Fibroblast of skin of back (primary cell): ENCODE data around the gene FBXO41. TPM values are rescaled to one million over a fixed set of nuclear protein-coding genes. Genes with fewer than 3 reads are reported as not detected.
A peak's percentile ranks its signal among the peaks of the same experiment; 100 is the strongest.

ENCODE experiments used
- DNase-seq: peaks from one replicate; pipeline ENCODE4 v3.0.0-alpha.2; 2013
- polyA plus RNA-seq, 2 experiments: library from polyadenylated mRNA; unstranded; fragments of 120-200 nt; gene quantifications; one replicate each; pipeline ENCODE4 v1.2.1, GENCODE V29; 2013; ENCODE audit not compliant: insufficient read length in 2 of 2

FBXO41 gene, protein sequence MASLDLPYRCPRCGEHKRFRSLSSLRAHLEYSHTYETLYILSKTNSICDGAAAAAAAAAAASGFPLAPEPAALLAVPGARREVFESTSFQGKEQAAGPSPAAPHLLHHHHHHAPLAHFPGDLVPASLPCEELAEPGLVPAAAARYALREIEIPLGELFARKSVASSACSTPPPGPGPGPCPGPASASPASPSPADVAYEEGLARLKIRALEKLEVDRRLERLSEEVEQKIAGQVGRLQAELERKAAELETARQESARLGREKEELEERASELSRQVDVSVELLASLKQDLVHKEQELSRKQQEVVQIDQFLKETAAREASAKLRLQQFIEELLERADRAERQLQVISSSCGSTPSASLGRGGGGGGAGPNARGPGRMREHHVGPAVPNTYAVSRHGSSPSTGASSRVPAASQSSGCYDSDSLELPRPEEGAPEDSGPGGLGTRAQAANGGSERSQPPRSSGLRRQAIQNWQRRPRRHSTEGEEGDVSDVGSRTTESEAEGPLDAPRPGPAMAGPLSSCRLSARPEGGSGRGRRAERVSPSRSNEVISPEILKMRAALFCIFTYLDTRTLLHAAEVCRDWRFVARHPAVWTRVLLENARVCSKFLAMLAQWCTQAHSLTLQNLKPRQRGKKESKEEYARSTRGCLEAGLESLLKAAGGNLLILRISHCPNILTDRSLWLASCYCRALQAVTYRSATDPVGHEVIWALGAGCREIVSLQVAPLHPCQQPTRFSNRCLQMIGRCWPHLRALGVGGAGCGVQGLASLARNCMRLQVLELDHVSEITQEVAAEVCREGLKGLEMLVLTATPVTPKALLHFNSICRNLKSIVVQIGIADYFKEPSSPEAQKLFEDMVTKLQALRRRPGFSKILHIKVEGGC
- polyA plus RNA-seq (2013, experiment 1 of 2; ENCODE audit: insufficient read length): 1.3 TPM
- polyA plus RNA-seq (2013, experiment 2 of 2; ENCODE audit: insufficient read length): 1.3 TPM

DNA sequence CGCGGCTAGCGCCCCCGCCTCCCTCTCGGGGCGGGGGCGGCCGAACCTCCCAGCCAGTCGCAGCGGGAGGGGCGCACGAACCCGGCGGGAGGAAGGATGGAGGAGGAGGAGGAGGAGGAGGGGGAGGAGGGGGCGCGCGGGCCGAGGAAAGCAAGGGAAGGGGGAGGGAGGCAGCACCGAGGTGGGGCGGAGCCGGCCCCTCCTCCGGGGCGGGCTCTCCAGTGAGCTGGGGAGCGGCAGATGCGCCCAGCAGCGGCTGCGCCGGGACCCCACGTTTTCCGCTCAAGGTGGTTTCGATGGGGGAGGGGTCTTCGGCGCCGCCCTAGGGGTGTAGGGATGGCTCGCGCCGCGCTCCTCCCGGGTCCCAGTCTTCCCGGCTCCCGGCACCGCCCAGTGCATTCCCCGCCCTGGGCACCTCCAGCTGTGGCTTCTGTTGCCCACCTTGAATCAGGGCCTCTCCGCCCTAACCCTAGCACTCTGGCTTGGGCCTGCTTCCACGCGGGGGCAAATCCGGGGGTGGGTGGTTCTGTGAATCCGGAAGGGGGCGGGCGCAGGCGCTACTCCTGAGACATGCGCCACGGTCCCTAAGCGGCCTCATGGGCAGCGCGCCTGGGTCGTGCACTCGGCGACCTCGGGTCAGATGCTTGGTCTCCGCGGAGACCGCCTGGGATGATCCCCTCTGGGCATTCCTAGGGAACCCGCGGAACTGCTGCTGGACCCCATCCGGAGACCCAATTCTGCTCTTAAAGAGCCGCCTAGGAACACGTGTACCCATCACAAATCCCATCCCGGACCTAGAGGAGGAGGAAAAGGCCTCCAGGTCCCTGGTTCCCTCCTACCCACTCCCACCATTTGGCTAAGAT lies at the start of gene FBXO41:
FBXO41 (minus strand) TSS at position 183 of the 863 bp plus-strand sequence. CDS start 14,848 bp downstream, outside the sequence.
- DNase-seq: no peak

DNA sequence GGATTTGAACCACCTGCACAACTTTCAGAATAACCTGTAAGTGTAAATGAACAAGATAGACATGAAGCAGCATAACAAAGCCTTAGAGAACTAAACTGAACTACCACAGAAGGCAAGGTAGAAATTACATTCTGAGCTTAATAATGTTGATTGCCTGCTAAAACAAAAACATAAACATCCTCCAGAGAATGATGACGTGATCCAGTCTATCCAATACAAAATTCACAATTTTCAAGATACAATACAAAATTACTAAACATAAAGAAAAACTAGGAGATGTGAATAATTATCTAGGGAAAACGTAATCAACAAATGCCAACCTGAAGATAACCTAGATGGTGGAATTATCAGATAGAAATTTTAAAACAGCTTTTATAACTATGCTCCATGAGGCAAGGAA lies 49.8 kb upstream of the FBXO41 start:
- no peak for DNase-seq

DNA sequence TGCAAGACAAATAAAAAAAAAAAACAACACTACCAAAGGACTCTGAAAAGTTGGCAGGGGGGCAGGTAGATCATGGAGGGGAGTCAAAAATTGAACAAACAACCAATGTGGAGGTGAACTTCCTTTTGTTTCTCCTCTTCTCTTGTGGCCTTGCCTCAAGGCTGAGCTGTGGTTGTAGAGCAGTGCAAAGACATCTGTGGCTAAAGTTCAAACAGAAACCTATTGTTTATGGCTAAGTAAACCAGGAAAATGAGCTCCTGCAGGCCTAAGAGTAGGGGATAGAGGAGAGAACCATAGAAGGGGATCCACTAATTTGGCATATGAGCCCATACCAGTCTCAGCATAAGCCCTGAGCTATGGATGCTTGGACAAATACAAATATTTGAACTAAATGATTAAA lies 49.3 kb upstream of the FBXO41 start:
- DNase-seq: no peak

DNA sequence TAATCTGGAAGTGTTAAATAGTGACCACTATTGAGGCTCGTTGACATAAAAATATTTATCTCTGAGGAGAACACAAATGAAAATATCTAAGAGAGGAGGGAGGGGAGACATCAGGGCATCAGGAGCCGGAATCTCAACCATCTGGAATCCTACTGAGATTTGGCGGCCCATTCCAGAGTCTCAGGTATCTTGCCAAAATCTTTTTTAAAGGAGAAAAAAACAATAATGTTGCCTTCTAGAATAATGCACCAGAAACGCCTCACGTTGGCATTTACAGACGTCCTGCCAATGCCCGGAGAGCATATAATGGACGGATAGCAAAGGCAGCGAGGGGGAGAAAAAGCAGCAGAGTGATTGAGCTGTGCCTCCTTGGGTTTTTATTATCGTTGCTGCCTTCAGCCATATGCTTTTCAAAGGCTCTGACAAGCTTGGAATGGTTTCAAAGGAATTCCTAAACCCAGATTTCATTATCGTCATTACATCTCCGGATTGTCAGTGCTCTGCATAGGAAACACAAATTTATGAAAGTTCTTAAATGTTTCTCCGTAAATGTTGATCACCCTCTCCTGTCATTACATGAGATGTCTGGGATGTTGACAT lies 39.9 kb upstream of the FBXO41 start:
- no peak for DNase-seq

DNA sequence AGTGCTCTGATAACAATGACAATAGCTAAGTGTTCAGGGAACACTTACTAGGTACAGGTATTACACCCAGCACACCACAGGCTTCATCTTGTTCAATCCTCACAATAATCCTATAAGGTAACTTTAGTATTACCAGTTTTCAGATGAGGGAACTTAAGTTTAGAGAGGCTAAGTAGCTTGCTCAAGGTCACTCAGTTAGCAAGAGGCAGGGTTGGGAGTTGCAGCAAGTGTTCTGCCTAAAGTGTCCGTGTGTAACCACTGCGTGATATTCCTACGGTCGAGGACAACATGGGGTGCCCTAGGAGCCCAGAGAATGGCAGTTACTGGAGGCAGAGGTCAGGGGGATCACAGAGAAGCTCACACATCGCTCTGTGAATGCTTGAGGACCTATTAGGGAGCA lies 39.3 kb upstream of the FBXO41 start:
- DNase-seq: no peak

DNA sequence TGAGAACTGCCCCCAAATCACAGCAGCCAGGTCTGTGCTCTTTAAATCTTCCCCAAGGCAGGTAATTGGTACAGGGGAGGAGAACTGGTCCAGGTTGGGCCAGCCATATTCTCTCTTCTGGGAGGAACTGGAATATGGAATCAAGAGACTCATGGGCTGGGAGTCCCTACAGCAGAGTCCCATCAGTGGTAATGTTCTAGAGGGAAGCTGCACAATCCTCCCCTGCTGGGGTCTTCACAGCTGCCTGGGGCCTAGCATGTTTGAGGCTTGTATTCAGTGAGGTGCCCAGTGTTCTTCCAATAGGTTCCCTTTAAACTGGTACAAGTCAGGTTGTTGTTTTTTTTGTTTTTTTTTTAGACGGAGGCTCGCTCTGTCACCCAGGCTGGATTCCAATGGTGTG lies 30.2 kb upstream of the FBXO41 start:
- DNase-seq: no peak

DNA sequence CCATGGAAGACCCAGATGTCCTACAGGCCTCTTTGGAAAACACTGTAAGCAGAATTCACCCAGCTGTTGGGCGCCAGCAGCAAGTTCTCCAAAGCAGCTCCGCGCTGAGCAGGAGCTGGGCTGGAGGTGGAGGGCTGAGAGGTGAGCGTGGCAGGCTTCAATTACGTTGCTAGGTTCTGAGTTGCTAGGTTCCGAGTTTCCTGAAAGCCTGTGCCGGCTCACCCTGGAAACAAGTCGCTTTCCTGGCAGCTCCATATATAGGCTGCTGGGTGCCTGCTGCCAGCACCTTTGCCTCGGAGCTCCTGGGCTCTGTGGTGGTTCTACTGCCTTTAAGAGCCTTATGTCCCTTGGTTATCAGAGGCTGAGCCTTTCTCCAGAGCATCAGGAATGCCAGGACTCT lies 23.4 kb upstream of the FBXO41 start:
- DNase-seq: no peak

DNA sequence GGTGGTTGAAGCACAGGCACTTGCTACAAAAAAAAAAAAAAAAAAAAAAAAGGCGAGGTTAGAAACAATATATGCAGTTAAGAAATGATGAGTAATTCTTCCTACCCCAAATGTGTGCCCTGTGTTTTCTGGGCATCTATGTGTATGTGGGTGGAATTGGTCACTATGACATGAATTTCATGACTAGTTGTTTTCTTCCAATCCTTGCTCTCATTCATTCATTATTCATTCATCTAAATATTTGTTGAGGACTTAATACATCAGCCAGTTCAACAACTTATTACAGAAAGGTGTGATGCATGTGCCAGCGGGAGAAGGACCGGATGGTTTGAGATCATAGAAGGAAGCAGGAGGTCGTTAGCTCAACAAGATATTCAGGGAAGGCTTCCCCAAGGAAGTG lies 17.4 kb upstream of the FBXO41 start:
- no peak for DNase-seq

DNA sequence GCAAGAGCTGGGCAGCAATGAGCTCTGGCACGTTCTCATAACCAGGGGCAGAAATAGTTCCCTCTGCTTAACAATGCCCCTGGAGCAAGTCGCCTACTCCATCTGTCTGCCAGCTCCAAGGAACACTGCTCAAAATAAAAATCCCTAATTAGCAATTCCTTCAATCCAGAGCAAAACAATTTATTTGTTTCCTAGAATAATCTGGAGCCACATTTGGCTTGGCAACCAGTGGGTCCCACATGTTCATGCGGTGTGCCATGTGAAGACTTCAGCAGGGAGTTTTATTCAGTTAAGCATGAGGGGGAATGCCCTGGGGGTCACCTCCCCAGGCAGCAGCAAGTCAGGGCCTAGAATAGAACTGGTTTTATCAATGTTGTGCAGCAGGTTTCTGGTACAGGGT lies 16.6 kb upstream of the FBXO41 start:
- no peak for DNase-seq

DNA sequence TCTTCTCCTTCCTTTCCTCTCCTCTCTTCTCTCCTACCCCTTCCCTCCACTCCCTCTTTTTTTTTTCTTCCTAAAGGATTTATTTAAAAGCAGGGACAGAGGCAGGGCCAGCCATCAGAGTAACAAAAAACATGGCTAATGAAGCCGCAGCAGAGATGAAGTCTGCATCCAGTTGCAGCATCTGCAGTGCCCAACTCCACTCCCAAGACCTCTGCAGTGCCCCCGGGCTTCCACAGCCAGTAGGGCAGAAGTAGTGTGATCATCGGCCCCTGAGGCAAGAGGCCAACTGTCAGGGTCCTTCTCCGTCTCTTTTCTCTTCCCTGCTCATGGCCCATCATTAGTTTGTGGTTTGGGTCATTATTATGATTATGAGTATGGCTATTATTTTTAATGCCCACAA lies 13.3 kb upstream of the FBXO41 start:
- no peak for DNase-seq

DNA sequence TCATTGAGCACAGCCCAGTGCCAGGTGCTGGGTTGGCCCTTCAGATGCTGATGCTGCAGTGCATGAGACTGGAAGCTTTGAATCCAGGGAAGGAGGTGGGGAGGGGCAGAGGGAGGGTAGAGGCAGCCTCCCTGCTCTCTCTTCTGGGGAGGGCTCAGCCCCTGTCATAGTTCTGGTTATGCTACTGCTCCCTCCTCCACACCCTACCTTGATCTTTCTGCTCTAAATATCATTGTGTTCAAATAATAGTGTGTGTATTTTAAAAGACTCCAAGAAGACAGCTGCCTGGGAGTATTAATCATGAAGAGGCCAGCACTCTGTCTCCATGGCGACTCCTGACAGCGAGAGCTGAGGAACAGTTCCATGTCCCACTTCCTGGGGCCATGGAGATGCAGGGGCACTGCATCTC lies 12.9 kb upstream of the FBXO41 start:
- DNase-seq: peak; percentile 36

DNA sequence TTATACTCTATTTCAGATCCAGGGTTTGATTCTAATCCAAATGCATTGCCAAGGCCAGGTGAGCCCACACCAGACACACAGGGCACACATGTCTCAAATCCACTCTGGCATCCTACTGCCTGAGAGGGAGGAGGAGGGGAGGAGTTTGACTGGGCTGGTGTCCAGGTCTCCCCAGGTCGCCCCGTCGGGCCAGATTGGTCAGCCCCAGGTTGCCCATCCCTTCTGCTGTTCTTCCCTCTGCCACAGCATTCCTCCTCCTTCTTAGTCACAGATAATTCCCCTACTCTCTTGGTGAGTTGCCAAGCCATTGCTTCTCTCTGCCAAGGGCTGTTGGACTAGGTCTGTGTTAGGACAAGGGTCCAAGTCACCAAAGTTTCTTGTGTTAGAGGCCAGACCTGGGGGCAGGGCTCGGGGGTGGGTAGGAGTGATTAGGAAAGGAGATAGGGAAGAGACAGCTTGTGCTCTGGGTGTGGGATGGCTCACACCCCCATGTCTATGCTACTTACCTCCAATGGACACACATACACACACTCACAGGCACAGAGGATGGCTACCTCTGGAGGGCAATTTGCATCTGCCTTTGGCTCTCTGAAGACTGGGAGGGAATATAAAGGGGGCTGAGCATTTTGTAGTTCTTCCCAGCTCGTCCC lies 11.6 kb upstream of the FBXO41 start:
- DNase-seq: peak; percentile 8

DNA sequence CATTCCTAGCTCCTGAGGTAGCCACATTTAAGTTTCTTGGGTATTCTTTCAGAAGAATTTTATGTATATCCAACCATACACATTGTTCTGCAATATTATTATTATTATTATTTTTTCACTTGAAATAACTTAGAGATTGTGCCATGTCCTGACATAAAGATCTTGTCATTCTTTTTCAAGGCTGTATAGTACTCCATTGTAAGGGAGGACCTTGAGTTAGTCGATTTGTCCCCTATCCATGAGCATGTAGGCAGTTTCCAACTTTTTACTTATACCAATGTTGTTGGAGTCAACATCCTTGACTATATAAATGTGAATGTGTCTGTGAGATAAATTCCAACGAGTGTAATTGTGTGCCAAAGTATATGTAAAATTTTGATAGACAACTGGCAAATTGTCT lies 10.0 kb upstream of the FBXO41 start:
- no peak for DNase-seq

DNA sequence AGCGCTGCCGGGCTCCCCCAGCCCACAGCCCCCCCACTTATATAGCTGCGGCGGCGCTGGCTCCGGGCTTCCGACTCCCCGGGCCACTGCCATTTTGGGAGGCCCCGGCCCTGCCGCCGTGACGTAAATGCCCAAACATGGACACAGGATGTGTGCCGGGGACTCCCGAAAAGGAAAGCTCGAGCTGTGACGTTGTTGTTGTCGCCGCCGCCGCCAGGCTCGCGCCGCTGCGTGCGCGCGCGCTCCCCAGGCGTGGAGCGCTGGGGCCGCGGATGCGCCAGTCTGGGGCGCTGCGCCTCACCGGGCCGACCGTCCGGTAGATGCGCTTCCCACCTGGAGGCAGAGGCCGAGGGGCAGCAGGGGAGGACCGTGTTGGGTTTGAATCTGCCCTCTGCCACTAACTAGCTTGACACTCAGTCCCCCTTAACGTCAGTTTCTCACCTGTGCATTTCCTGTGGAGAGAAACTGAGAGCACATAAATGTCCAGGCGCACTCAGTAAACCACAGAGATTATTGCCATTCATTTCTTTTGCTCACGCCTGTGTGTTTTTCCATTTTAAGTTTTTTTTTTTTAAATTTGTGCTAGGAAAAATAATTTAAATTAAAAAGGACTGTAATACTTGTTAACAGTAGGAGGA lies 9.4 kb upstream of the FBXO41 start, which contains the start of gene EGR4:
EGR4 (minus strand) TSS at position 15 of the 638 bp plus-strand sequence. CDS start 231 bp downstream, outside the sequence.
- DNase-seq: peak; percentile 69

DNA sequence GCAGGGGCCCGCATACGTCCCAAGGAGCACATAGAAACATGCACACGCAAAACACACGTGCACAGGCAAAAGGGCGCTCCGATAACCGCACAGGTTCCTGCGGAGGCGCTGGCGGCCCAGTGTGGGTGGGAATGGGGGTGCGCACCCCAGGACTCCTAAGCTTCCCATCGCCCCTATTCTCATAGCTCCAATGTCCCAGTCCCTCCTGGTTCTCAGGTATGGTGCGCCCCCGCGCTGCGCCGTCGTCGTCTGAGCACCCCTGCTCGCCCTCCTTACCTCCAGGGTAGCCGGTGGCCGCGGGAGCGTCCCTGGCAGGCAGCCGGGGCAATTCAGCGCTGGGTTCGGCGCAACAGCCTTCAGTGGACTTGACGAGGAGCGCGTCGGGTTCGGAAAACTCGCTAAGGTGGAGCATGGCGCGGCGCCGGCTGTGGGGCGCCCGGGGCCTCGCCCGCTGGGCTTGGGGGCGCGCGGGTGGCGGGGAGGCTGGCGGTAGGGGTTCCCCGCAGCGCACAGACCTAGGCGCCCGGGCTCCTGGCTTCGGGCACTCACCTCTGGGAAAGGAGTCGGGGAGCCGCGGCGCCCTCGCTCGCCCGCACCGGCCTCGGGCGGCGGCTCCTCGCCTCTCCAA lies 8.7 kb upstream of the FBXO41 start:
- no peak for DNase-seq

DNA sequence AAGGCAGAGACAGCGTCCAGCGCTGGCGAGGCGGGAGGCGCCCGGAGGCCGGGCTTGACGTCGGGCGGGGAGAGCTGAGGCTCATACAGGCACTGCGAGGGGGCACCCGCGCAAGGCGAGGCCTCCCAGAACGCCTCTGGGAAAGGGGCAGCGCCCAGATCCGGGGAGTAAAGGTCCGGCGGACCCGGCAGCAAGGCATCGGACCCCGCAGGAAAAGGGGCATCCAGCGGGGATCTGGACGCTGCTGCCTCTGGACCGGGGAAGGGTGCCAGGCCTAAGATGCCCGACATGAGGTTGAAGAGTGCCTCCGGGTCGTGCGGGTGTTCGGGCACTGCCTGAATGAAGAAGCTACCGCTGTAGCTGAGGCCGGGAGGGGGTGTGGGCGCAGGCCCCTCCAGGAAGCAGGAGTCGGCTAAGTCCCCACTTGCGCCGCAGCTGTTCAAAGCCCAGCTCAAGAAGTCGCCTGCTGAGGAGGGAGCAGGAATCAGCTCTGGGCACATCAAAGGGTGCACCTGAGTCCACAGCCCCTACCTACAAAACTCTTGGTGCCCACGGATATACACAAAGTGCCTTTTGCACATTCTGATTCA lies 8.1 kb upstream of the FBXO41 start:
- no peak for DNase-seq

DNA sequence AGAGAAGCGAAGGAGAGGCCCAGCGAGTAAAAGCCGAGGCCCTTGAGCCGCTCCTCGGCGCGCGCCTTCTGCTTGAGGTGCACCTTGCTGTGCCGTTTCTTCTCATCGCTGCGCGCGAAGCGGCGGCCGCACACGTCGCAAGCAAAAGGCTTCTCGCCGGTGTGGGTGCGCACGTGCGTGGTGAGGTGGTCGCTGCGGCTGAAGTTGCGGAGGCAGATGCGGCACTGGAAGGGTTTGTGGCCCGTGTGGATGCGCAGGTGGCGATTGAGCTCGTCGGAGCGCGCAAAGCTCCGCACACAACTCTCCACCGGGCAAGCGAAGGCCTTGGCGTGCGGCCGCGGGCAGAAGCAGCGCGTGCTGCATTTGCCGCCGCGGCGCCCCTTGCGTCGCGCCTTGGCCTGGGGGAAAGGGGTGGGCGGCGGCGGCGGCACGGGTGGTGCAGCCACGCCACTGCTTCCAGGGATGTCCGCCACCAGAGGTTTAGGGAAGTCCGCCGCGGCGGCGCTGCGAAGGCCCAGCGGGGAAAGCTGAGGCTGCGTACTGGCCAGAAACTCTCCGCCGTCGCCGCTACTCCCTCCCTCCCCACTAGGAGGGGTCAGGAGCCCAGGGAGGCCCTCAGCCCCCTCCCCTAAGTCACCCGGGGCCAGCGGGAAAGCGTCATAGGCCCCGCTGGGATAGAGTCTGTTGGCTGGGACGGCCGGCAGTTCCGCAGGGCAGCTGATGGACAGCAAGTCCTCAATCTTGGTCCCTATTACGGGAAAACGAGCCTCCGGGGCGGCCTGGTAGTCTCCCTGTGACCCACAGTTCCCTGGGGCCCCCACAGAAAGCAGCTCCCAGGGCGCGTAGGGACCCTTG lies 7.4 kb upstream of the FBXO41 start:
- no peak for DNase-seq

DNA sequence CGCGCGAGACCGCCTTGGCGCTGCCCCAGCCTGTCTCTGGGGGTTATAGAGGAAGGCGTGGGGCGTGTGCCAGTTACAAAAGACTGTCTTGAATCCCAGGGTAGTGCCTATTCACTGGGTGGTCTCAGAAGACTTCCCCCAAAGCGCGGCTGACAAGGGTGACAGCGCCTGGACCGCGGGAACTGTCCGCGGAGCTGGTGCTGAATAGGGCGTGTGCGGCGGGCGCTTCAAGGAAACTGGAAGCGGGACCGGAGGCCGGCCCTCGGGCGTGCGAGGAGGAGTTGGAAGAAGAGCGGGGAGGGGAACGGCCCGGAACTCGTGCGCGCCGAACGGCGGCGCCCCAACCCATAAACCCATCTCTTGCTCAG lies 6.8 kb upstream of the FBXO41 start:
- peak; percentile 57 for DNase-seq
